ENCODE data around the gene INPP5E. TPM values are rescaled to one million over a fixed set of nuclear protein-coding genes. Genes with fewer than 3 reads are reported as not detected.

INPP5E gene
- total and polyA plus RNA-seq, 10 of the 15 experiments (the other 5 are each of a cell fraction or from before 2014, with no cell fraction given) = 0.24 to 16.0 (median 5.3) TPM

DNA sequence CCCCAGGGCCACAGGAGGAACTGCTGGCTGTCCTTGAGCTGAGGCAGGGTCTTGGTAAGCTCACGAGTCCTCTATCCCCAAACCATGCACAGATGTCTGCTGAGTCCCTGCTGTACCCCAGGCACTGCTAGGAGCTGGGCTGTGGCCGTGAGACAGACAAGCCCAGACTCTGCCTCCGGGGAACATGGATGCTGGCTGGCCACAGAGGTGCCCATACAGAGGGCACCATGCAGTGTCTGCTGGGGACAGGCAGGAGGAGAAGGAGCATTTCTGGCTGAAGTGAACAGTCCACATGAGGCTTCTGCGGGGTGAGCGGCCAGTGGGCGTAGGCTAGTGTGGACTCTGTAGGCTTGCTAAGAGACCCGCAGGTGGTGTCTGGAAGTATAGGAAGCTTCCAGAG, 48.0 kb upstream of the INPP5E start:
- Histone ChIP-seq H3K9me3 (replicated peaks; ENCODE audit: control insufficient read depth, insufficient read depth, low read length) (no peaks in the 10 kb centered on the region), H4K20me1 (ENCODE audit: control insufficient read depth, insufficient read depth) (no peaks in the 10 kb centered on the region; the same call in 1 of the 2 replicates), H3K79me2 (ENCODE audit: control insufficient read depth, insufficient read depth, low read length) (peaks cover 2% of the 10 kb centered on the region), H3K4me2 (ENCODE audit: control insufficient read depth, insufficient read depth) (no peak overlapping the region), H3K4me3 (no peak overlapping the region), H3K36me3 (ENCODE audit: control insufficient read depth in 2 of 2, insufficient read depth in 2 of 2, low read length in 1 of 2) (no peaks in the 10 kb centered on the region), H2AFZ (ENCODE audit: control insufficient read depth, low read depth, low read length) (no peak overlapping the region), H3K27me3 (replicated peaks in 1 of 2; ENCODE audit: control insufficient read depth in 2 of 2, insufficient read depth in 2 of 2, low read length in 1 of 2) (no peaks in the 10 kb centered on the region), H3K4me1 (ENCODE audit: control insufficient read depth, insufficient read depth, low read length) (peaks cover 6% of the 10 kb centered on the region; the same call in 1 of the 2 replicates), H3K27ac (ENCODE audit: control insufficient read depth, insufficient read depth) (no peak overlapping the region), H3K9ac (ENCODE audit: control insufficient read depth, insufficient read depth, low read length) (no peak overlapping the region)
- intact Hi-C loops (cut with micrococcal nuclease; ENCODE audit: unreplicated experiment) (loop anchor here (5.0 kb wide), 2 partner anchors 60 to 200 kb away; partner anchors contain the start of genes AGPAT2 and NOTCH1), in situ Hi-C loops (cut with MboI) (no loop called here)
- ATAC-seq (no peak), DNase-seq (ENCODE audit: low read depth, low spot score) (no peak), FAIRE-seq (no peak)
- no peak for TF ChIP-seq FOXM1 (IDR thresholded peaks at IDR 0.05; ENCODE audit: low read depth, low read length)
- SMC1A ChIA-PET (ENCODE audit: uncharacterized antibody, unreplicated experiment) = interaction anchor here (0.7 to 7.0 kb wide), 5 partner anchors 89 to 159 kb away, joined by 3 to 60 read pairs (median 14); no protein-coding TSS in a partner anchor
- WGBS (ENCODE audit: insufficient coverage, insufficient replicate concordance, low lambda C conversion rate, missing lambda C conversion rate) = 52% methylated on average over 7 of the region's 7 CpGs
- POLR2A ChIA-PET = interaction anchor here (0.9 to 1.2 kb wide), 2 partner anchors 46 to 138 kb away, joined by 3 read pairs; no protein-coding TSS in a partner anchor
- RAD21 ChIA-PET (ENCODE audit: unreplicated experiment) = interaction anchor here (1.0 to 7.8 kb wide), 5 partner anchors 132 to 188 kb away, joined by 3 to 126 read pairs (median 6); no protein-coding TSS in a partner anchor
- no TSS peak for BruUV-seq (replicated peaks)
- CTCF ChIA-PET = interaction anchor here (0.7 to 9.0 kb wide), 16 partner anchors 42 to 242 kb away, joined by 3 to 223 read pairs (median 6); no protein-coding TSS in a partner anchor

DNA sequence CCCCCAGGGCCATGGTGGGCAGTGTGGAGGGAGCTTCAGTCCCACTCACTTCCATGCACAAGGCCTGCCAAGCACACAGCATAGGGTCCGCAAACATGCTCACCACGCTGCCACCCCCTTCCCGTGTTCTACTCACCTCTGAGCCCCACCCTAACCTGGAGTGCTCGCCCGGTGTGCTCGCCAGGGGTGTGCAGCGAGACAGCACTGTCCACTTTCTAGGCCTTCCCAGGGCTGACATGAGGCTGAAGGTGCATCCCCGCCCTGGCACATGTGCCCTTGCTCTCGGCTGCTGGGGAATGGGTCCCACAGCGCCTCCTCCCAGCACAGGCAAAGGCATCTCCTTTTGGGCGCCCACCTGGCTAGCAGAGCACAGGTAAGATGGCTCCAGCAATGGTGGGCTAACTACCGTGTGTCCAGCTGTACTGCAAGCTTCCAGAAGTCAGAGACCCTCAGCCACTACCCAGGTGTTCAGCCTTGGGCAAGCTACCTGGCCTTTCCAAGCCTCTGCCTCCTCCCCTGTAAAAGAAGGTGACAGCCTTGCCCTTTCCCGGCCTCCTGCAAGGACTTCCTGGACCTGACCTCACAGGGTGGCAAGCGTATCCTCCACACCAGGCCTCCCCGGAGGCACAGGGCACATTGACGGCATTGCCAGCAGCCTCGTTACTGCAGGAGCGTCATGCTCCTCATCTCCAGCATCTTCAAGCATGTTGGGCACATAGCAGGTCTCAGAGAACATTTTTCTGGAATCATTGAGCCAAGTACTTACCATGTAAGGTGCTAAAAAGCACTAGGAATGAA, 47.4 kb upstream of the INPP5E start:
- in situ Hi-C loops (cut with MboI) = no loop called here
- no TSS peak for BruUV-seq (replicated peaks)
- Histone ChIP-seq H3K27ac (ENCODE audit: control insufficient read depth, insufficient read depth) (no peak overlapping the region), H4K20me1 (ENCODE audit: control insufficient read depth, insufficient read depth) (no peaks in the 10 kb centered on the region; the same call in 1 of the 2 replicates), H3K4me2 (ENCODE audit: control insufficient read depth, insufficient read depth) (no peak overlapping the region), H3K79me2 (ENCODE audit: control insufficient read depth, insufficient read depth, low read length) (peaks cover 8% of the 10 kb centered on the region), H3K9me3 (replicated peaks; ENCODE audit: control insufficient read depth, insufficient read depth, low read length) (no peaks in the 10 kb centered on the region), H3K4me1 (ENCODE audit: control insufficient read depth, insufficient read depth, low read length) (peaks cover 6% of the 10 kb centered on the region; the same call in 1 of the 2 replicates), H3K9ac (ENCODE audit: control insufficient read depth, insufficient read depth, low read length) (no peak overlapping the region), H3K36me3 (ENCODE audit: control insufficient read depth in 2 of 2, insufficient read depth in 2 of 2, low read length in 1 of 2) (no peaks in the 10 kb centered on the region), H3K27me3 (replicated peaks in 1 of 2; ENCODE audit: control insufficient read depth in 2 of 2, insufficient read depth in 2 of 2, low read length in 1 of 2) (no peaks in the 10 kb centered on the region), H3K4me3 (no peak overlapping the region), H2AFZ (ENCODE audit: control insufficient read depth, low read depth, low read length) (no peak overlapping the region)
- no peak for DNase-seq (ENCODE audit: low read depth, low spot score)
- ChIA-PET SMC1A (ENCODE audit: uncharacterized antibody, unreplicated experiment) (interaction anchor here (1.3 to 7.0 kb wide), 7 partner anchors 77 to 145 kb away, joined by 3 to 60 read pairs (median 14); no protein-coding TSS in a partner anchor), CTCF (interaction anchor here (1.0 to 9.0 kb wide), 15 partner anchors 43 to 242 kb away, joined by 3 to 223 read pairs (median 5); no protein-coding TSS in a partner anchor), RAD21 (ENCODE audit: unreplicated experiment) (interaction anchor here (1.0 to 7.8 kb wide), 7 partner anchors 132 to 214 kb away, joined by 3 to 126 read pairs (median 4); no protein-coding TSS in a partner anchor), POLR2A (interaction anchor here (0.9 to 1.2 kb wide), 2 partner anchors 47 to 139 kb away, joined by 3 read pairs; no protein-coding TSS in a partner anchor)
- intact Hi-C loops (cut with micrococcal nuclease; ENCODE audit: unreplicated experiment) = loop anchor here (5.0 kb wide), 2 partner anchors 60 to 200 kb away; partner anchors contain the start of genes AGPAT2 and NOTCH1
- FAIRE-seq = no peak
- 26% methylated on average over 18 of the region's 18 CpGs for WGBS (ENCODE audit: insufficient coverage, insufficient replicate concordance, low lambda C conversion rate, missing lambda C conversion rate)
- no peak for TF ChIP-seq KLF5 (IDR thresholded peaks at IDR 0.05; ENCODE audit: partially characterized antibody)
- TF ChIP-seq GATAD2B (conservative IDR thresholded peaks at IDR 0.05; ENCODE audit: low read depth) = no peak
- TF ChIP-seq MEF2A (IDR thresholded peaks at IDR 0.05; ENCODE audit: insufficient read depth, low read depth, low read length) = no peak
- TF ChIP-seq, protein P1, sequence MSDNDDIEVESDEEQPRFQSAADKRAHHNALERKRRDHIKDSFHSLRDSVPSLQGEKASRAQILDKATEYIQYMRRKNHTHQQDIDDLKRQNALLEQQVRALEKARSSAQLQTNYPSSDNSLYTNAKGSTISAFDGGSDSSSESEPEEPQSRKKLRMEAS (IDR thresholded peaks at IDR 0.05; ENCODE audit: low read depth, low read length) = no peak
- no peak for TF ChIP-seq STAT1 (conservative IDR thresholded peaks at IDR 0.05)
- TF ChIP-seq BRCA1 (IDR thresholded peaks at IDR 0.05; ENCODE audit: low read depth, low read length) = no peak
- no peak for TF ChIP-seq TCF12 (IDR thresholded peaks at IDR 0.05; ENCODE audit: low read depth, low read length)
- no peak for TF ChIP-seq GABPA (IDR thresholded peaks at IDR 0.05; ENCODE audit: low read depth)
- no peak for ATAC-seq

Measured in GM12878 (cell line).